Fibroblast of peridontal ligament (primary cell): ENCODE data around the gene LHCGR.
"Not testable (repeated sequence)": the region's sequence is repeated elsewhere in the genome, so short reads cannot be mapped to it uniquely, and the experiment has no call there.

Experiments
- DNase-seq: peaks from one replicate; pipeline ENCODE4 v3.0.0-alpha.2; 2010; ENCODE audit errors: extremely low read depth

LHCGR gene

GRCh38 chr2:48747319-48747718 is 8.2 kb downstream of the LHCGR start:
- no peak for DNase-seq

- not testable (repeated sequence) for DNase-seq
These were observed 16.3 kb downstream of the LHCGR start for GRCh38 chr2:48739236-48739635.

- peak; percentile 80 for DNase-seq
These were observed 16.7 kb downstream of the LHCGR start for GRCh38 chr2:48738806-48739205.

GRCh38 chr2:48736251-48736650 is 19.3 kb downstream of the LHCGR start:
- DNase-seq: no peak

GRCh38 chr2:48734576-48735303 is 20.8 kb downstream of the LHCGR start:
- peak; percentile 48 for DNase-seq

- DNase-seq: no peak
These were observed 22.4 kb downstream of the LHCGR start for GRCh38 chr2:48733067-48733503.

- DNase-seq: no peak
These were observed 26.7 kb downstream of the LHCGR start for GRCh38 chr2:48728840-48729239.

- DNase-seq: no peak
These were observed 27.2 kb downstream of the LHCGR start for GRCh38 chr2:48728295-48728694.

GRCh38 chr2:48727560-48727959 is 28.0 kb downstream of the LHCGR start:
- DNase-seq: no peak

- no peak for DNase-seq
These were observed 29.6 kb downstream of the LHCGR start for GRCh38 chr2:48725696-48726494.

GRCh38 chr2:48724278-48724677 is 31.2 kb downstream of the LHCGR start:
- DNase-seq: no peak

GRCh38 chr2:48723129-48723528 is 32.4 kb downstream of the LHCGR start:
- peak; percentile 95 for DNase-seq

- peak; percentile 19 for DNase-seq
These were observed 33.1 kb downstream of the LHCGR start for GRCh38 chr2:48722391-48722790.

GRCh38 chr2:48721158-48721557 is 34.4 kb downstream of the LHCGR start:
- DNase-seq: no peak

GRCh38 chr2:48719480-48720177 is 35.9 kb downstream of the LHCGR start:
- no peak for DNase-seq

- DNase-seq: peak; percentile 18
These were observed 37.7 kb downstream of the LHCGR start for GRCh38 chr2:48717846-48718245.

- DNase-seq: peak; percentile 85
These were observed 39.6 kb downstream of the LHCGR start for GRCh38 chr2:48715956-48716355.

- peak; percentile 70 for DNase-seq
These were observed 40.3 kb downstream of the LHCGR start for GRCh38 chr2:48715042-48715899.

GRCh38 chr2:48714245-48714644 is 41.3 kb downstream of the LHCGR start:
- DNase-seq: peak; percentile 90

GRCh38 chr2:48713647-48714046 is 41.9 kb downstream of the LHCGR start:
- peak; percentile 41 for DNase-seq

GRCh38 chr2:48712151-48712550 is 43.4 kb downstream of the LHCGR start:
- DNase-seq: no peak
